ENCODE data around the gene CMAS. TPM values are rescaled to one million over a fixed set of nuclear protein-coding genes. Genes with fewer than 3 reads are reported as not detected.

Gene CMAS
- polyA plus RNA-seq, 1 of the 3 experiments (the other 2 are of a cell fraction) = 16.0 TPM

DNA sequence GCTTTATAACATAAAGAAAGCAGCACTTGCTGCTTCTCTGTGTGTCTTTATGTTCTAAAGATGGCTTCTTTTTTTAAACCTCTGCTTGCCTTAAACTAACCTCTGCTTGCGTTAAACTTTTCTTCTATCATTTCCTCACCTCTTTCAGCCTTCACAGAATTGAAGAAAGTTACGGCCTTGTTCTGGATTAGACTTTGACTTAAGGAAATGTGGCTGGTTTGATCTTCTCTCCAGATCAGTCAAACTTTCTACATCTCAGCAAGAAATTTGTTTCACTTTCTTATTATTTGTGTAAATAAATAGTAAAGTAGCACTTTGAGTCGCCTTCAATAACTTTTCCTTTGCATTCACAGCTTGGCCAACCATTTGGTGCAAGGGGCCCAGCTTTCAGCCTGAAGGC is 64.2 kb downstream of the CMAS start:
- 28% methylated on average over 3 of the region's 3 CpGs for WGBS (ENCODE audit: low lambda C conversion rate)
- DNase-seq = no peak
- CTCF ChIA-PET = no interaction called here
- H3F3A ChIP-seq (replicated peaks; ENCODE audit: insufficient read depth) = no peaks in the 10 kb centered on the region
- H3K36me3 ChIP-seq (replicated peaks in 1 of 2; ENCODE audit: control insufficient read depth in 1 of 2, insufficient read depth in 2 of 2, low read length in 1 of 2) = no peaks in the 10 kb centered on the region
- H3K9ac ChIP-seq = no peak overlapping the region
- H3K4me1 ChIP-seq (ENCODE audit: control insufficient read depth in 1 of 2, insufficient read depth in 2 of 2, low read depth in 1 of 2, low read length in 1 of 2) = no peaks in the 10 kb centered on the region
- H4K20me1 ChIP-seq (ENCODE audit: insufficient read depth) = no peaks in the 10 kb centered on the region
- H3K9me3 ChIP-seq = no peaks in the 10 kb centered on the region
- H3K27me3 ChIP-seq (ENCODE audit: insufficient read depth) = no peaks in the 10 kb centered on the region
- no peak for TF ChIP-seq USF1 (IDR thresholded peaks at IDR 0.05; ENCODE audit: borderline replicate concordance, low read depth)
- no peak for TF ChIP-seq RXRA (IDR thresholded peaks at IDR 0.05; ENCODE audit: borderline replicate concordance, low read depth)
- no peak for TF ChIP-seq TEAD4 (IDR thresholded peaks at IDR 0.05; ENCODE audit: borderline replicate concordance, insufficient read depth)
- TF ChIP-seq SMC3 (IDR thresholded peaks at IDR 0.05; ENCODE audit: low read depth, low read length) = no peak
- no peak for TF ChIP-seq MXI1 (IDR thresholded peaks at IDR 0.05; ENCODE audit: low read depth, low read length)
- TF ChIP-seq YY1 (IDR thresholded peaks at IDR 0.05; ENCODE audit: low read depth) = no peak
- TF ChIP-seq EZH2phosphoT487 (IDR thresholded peaks at IDR 0.05; ENCODE audit: borderline replicate concordance, low read depth) = no peak
- TF ChIP-seq NRF1 (IDR thresholded peaks at IDR 0.05; ENCODE audit: low read depth, low read length) = no peak
- TF ChIP-seq POLR2AphosphoS5 (IDR thresholded peaks at IDR 0.05; ENCODE audit: low read depth, low read length) = no peak
- TF ChIP-seq FOXM1 (IDR thresholded peaks at IDR 0.05; ENCODE audit: low read depth) = no peak
- no peak for TF ChIP-seq RAD21 (IDR thresholded peaks at IDR 0.05; ENCODE audit: low read length)
- TF ChIP-seq MEF2A (IDR thresholded peaks at IDR 0.05; ENCODE audit: borderline replicate concordance, low read depth) = no peak
- TF ChIP-seq EP300 (IDR thresholded peaks at IDR 0.05; ENCODE audit: borderline replicate concordance in 1 of 2, low read depth in 1 of 2, low read length in 1 of 2) = no peak
- TF ChIP-seq, protein P1, sequence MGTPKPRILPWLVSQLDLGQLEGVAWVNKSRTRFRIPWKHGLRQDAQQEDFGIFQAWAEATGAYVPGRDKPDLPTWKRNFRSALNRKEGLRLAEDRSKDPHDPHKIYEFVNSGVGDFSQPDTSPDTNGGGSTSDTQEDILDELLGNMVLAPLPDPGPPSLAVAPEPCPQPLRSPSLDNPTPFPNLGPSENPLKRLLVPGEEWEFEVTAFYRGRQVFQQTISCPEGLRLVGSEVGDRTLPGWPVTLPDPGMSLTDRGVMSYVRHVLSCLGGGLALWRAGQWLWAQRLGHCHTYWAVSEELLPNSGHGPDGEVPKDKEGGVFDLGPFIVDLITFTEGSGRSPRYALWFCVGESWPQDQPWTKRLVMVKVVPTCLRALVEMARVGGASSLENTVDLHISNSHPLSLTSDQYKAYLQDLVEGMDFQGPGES (IDR thresholded peaks at IDR 0.05; ENCODE audit: low read depth, low read length) = no peak
- TF ChIP-seq ELF1 (IDR thresholded peaks at IDR 0.05) = no peak
- no peak for TF ChIP-seq NFIC (IDR thresholded peaks at IDR 0.05; ENCODE audit: borderline replicate concordance)
- TF ChIP-seq TCF12 (IDR thresholded peaks at IDR 0.05) = no peak
- TF ChIP-seq, protein P2, sequence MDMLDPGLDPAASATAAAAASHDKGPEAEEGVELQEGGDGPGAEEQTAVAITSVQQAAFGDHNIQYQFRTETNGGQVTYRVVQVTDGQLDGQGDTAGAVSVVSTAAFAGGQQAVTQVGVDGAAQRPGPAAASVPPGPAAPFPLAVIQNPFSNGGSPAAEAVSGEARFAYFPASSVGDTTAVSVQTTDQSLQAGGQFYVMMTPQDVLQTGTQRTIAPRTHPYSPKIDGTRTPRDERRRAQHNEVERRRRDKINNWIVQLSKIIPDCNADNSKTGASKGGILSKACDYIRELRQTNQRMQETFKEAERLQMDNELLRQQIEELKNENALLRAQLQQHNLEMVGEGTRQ (IDR thresholded peaks at IDR 0.05; ENCODE audit: borderline replicate concordance, low read depth, low read length) = no peak
- TF ChIP-seq RFX5 (IDR thresholded peaks at IDR 0.05; ENCODE audit: low read length) = no peak
- TF ChIP-seq, protein P3, sequence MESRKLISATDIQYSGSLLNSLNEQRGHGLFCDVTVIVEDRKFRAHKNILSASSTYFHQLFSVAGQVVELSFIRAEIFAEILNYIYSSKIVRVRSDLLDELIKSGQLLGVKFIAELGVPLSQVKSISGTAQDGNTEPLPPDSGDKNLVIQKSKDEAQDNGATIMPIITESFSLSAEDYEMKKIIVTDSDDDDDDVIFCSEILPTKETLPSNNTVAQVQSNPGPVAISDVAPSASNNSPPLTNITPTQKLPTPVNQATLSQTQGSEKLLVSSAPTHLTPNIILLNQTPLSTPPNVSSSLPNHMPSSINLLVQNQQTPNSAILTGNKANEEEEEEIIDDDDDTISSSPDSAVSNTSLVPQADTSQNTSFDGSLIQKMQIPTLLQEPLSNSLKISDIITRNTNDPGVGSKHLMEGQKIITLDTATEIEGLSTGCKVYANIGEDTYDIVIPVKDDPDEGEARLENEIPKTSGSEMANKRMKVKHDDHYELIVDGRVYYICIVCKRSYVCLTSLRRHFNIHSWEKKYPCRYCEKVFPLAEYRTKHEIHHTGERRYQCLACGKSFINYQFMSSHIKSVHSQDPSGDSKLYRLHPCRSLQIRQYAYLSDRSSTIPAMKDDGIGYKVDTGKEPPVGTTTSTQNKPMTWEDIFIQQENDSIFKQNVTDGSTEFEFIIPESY (IDR thresholded peaks at IDR 0.05; ENCODE audit: borderline replicate concordance, low read depth) = no peak
- POLR2A ChIA-PET = no interaction called here
- H3K4me3 ChIP-seq (ENCODE audit: low read depth in 2 of 2, low read length in 1 of 2) = no peak overlapping the region
- no peak overlapping the region for H3K4me2 ChIP-seq
- no peak overlapping the region for H3K27ac ChIP-seq (ENCODE audit: low read depth in 2 of 2, low read length in 1 of 2)
- no peaks in the 10 kb centered on the region for H3K9me2 ChIP-seq
- no peaks in the 10 kb centered on the region for H3K79me2 ChIP-seq (ENCODE audit: insufficient read depth)
- no peak overlapping the region for H2AFZ ChIP-seq (ENCODE audit: low read depth)

Other genes starting within 250 kb of the CMAS start
- gene ABCC9, start 104.8 kb upstream of the CMAS start, polyA plus RNA-seq (2012; rRNA removed) = 0.02 and 0.06 TPM in 2 replicates

Measured in SK-N-SH (cell line).